ENCODE results near the gene STX1B. TPM values are rescaled to one million over a fixed set of nuclear protein-coding genes. Genes with fewer than 3 reads are reported as not detected.

STX1B gene
- total RNA-seq, 1 experiment from 2014 or later: 11.0 TPM

DNA sequence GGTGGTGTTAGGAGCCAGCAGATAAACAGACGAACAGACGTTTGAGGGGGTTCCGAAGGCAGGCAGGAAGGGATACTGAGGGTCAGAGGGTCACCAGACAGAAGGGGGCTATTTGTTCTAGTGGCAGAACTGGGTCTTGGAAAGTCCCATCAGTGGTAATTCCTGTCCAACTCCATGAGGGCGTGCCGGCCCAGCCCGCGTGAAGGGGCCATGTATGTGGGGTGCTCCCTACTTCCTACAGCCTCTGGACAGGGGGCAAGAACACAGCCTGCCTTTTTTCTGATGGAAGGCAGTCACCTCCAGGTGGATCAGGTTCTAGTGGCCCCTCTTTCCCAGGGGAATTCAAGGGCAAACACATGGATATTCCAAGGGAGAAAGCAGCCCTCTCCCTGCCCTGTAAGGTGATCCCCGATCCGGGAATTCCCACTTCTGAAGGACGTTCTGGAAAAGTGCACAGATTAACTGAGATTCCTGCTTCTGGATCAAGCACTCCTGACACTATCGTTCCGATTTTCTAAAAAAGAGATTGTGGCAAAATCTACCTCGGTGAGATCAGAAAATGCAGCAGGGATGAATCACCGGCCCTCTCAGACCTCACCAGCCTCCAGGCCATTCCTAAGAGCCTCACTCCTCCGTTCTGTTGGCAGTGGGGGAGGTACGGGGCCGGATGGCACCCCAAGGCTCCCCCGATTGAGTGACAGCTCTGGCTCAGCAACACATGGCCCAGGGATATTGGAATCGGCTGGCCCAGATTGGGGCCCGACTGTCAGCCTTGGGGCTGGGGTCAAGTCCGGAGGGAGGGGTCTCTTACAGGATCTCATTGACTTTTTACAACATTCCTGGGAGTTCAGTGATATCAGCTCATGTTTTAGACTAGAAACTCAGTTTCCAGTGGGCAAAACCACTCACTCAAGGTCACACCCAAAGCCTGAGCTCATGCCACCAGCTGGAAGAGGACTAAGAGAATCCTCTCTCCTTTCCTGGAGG is 12.4 kb downstream of the STX1B start:
- Histone ChIP-seq H3K4me2 (ENCODE audit: insufficient read depth, insufficient read length, low read length) (peak overlapping the region; percentile 59), H3T11ph (ENCODE audit: low read length) (no peak overlapping the region), H2AFZ (ENCODE audit: low read length) (no peak overlapping the region), H4K8ac (replicated peaks; ENCODE audit: insufficient read length, low read depth, low read length) (no peak overlapping the region), H4K91ac (ENCODE audit: insufficient read length, low read depth, low read length) (no peak overlapping the region), H3K14ac (ENCODE audit: insufficient read depth, low read length) (peak overlapping the region; percentile 47; the same call in 1 of the 2 replicates), H4K20me1 (ENCODE audit: control insufficient read depth, insufficient read depth, insufficient read length) (no peaks in the 10 kb centered on the region), H2BK5ac (ENCODE audit: insufficient read length, low read length) (no peak overlapping the region), H2BK120ac (ENCODE audit: low read depth, low read length, poor library complexity, severe bottlenecking) (no peak overlapping the region), H3K79me2 (ENCODE audit: insufficient read depth, low read length) (no peaks in the 10 kb centered on the region; the same call in 1 of the 2 replicates), H2BK15ac (ENCODE audit: low read depth, low read length) (no peak overlapping the region), H3K9ac (ENCODE audit: extremely low read depth, insufficient read length, low read length) (peak overlapping the region; percentile 21), H3K18ac (ENCODE audit: insufficient read length, low read depth, low read length) (peak overlapping the region; percentile 29), H3K79me1 (ENCODE audit: insufficient read depth, low read depth, low read length, poor library complexity, severe bottlenecking) (no peaks in the 10 kb centered on the region), H3K56ac (ENCODE audit: insufficient read length, low read depth, low read length) (no peak overlapping the region), H3K4me1 (ENCODE audit: insufficient read depth, low read length) (no peaks in the 10 kb centered on the region), H3K23me2 (ENCODE audit: insufficient read length, low read depth, low read length, poor library complexity, severe bottlenecking) (peaks cover 12% of the 10 kb centered on the region), H3K23ac (ENCODE audit: insufficient read length, low read depth, low read length) (no peak overlapping the region), H2BK12ac (ENCODE audit: insufficient read length, low read depth, low read length) (no peak overlapping the region), H3K9me3 (ENCODE audit: control insufficient read depth, low read depth, low read length) (no peaks in the 10 kb centered on the region), H3K27me3 (ENCODE audit: insufficient read depth, low read length) (no peaks in the 10 kb centered on the region), H2BK20ac (ENCODE audit: low read depth, low read length, poor library complexity, severe bottlenecking) (no peak overlapping the region), H4K5ac (ENCODE audit: insufficient read length, low read depth, low read length) (no peak overlapping the region), H3K4ac (ENCODE audit: low read depth, low read length) (no peak overlapping the region), H2AK5ac (ENCODE audit: insufficient read length, low read length) (no peak overlapping the region), H3K27ac (ENCODE audit: insufficient read length, low read depth, low read length) (no peak overlapping the region)
- WGBS (ENCODE audit: extremely low coverage, insufficient read length, low lambda C conversion rate): no CpG with 5 or more reads among the region's 21 CpGs
- peak overlapping the region; percentile 76 to 77 for H3K4me3 Mint-ChIP-seq
- H3K27ac Mint-ChIP-seq: no peak overlapping the region
- peaks cover 10% of the 10 kb centered on the region; the same call in 1 of the 2 replicates for H3K27me3 Mint-ChIP-seq (ENCODE audit: low read depth)
- no peaks in the 10 kb centered on the region for H3K9me3 Mint-ChIP-seq
- DNase-seq: no peak
- H3K36me3 Mint-ChIP-seq (ENCODE audit: insufficient read depth in 1 of 3, low read depth in 3 of 3): peaks cover 0 to 3% (median 2%) of the 10 kb centered on the region in 3 experiments; a peak in 2 of 7 replicates
- peaks cover 18 to 22% of the 10 kb centered on the region in 2 experiments for H3K4me1 Mint-ChIP-seq
- TF ChIP-seq, protein P1, sequence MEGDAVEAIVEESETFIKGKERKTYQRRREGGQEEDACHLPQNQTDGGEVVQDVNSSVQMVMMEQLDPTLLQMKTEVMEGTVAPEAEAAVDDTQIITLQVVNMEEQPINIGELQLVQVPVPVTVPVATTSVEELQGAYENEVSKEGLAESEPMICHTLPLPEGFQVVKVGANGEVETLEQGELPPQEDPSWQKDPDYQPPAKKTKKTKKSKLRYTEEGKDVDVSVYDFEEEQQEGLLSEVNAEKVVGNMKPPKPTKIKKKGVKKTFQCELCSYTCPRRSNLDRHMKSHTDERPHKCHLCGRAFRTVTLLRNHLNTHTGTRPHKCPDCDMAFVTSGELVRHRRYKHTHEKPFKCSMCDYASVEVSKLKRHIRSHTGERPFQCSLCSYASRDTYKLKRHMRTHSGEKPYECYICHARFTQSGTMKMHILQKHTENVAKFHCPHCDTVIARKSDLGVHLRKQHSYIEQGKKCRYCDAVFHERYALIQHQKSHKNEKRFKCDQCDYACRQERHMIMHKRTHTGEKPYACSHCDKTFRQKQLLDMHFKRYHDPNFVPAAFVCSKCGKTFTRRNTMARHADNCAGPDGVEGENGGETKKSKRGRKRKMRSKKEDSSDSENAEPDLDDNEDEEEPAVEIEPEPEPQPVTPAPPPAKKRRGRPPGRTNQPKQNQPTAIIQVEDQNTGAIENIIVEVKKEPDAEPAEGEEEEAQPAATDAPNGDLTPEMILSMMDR (conservative IDR thresholded peaks at IDR 0.05): no peak
